Measurements from ENCODE around the gene ABCA3.
"Not testable (repeated sequence)": the region's sequence is repeated elsewhere in the genome, so short reads cannot be mapped to it uniquely, and the experiment has no call there.

ABCA3 gene

GRCh38 chr16:2278956-2279800 is 61.4 kb downstream of the ABCA3 start:
- DNase-seq, result no peak

- no peak for DNase-seq
Measured at GRCh38 chr16:2278272-2278608, 62.3 kb downstream of the ABCA3 start.

GRCh38 chr16:2277466-2278271 is 62.9 kb downstream of the ABCA3 start:
- DNase-seq, result no peak

- no peak for DNase-seq
Measured at GRCh38 chr16:2276368-2277195, 63.9 kb downstream of the ABCA3 start.

- DNase-seq, result no peak
Measured at GRCh38 chr16:2275476-2276367, 64.8 kb downstream of the ABCA3 start.

GRCh38 chr16:2273931-2274330 is 66.6 kb downstream of the ABCA3 start:
- DNase-seq, result no peak

- DNase-seq, result no peak
Measured at GRCh38 chr16:2273484-2273883, 67.0 kb downstream of the ABCA3 start.

GRCh38 chr16:2271848-2272461 is 68.6 kb downstream of the ABCA3 start:
- DNase-seq, result no peak

GRCh38 chr16:2270588-2271470 is 69.7 kb downstream of the ABCA3 start:
- DNase-seq, result no peak

- no peak for DNase-seq
Measured at GRCh38 chr16:2270070-2270462, 70.5 kb downstream of the ABCA3 start.

GRCh38 chr16:2267913-2268666 is 72.4 kb downstream of the ABCA3 start, which contains the start of gene RNPS1:
TSS of gene RNPS1 (minus strand) at chr16:2268126. CDS start at chr16:2264643, 3,483 bp downstream.
- peak; percentile 89 for DNase-seq

GRCh38 chr16:2267505-2267912 is 73.0 kb downstream of the ABCA3 start:
- not testable (repeated sequence) for DNase-seq

- DNase-seq, result not testable (repeated sequence)
Measured at GRCh38 chr16:2266887-2267286, 73.6 kb downstream of the ABCA3 start.

GRCh38 chr16:2263026-2263425 is 77.5 kb downstream of the ABCA3 start:
- DNase-seq, result not testable (repeated sequence)

GRCh38 chr16:2260250-2260649 is 80.3 kb downstream of the ABCA3 start:
- DNase-seq, result no peak

GRCh38 chr16:2258530-2258929 is 82.0 kb downstream of the ABCA3 start:
- DNase-seq, result not testable (repeated sequence)

GRCh38 chr16:2257726-2258125 is 82.8 kb downstream of the ABCA3 start:
- DNase-seq, result no peak

- DNase-seq, result no peak
Measured at GRCh38 chr16:2256531-2257140, 83.9 kb downstream of the ABCA3 start.

GRCh38 chr16:2253293-2253692 is 87.2 kb downstream of the ABCA3 start:
- DNase-seq, result no peak

Data from NCI-H2029 (cell line).